Right atrium auricular region (tissue), 2 donors: ENCODE data around the gene RTKN2. TPM values are rescaled to one million over a fixed set of nuclear protein-coding genes. Genes with fewer than 3 reads are reported as not detected.

ENCODE experiments used
- DNase-seq: peaks from one replicate; pipeline ENCODE4 v3.0.0-alpha.2; 2019; ENCODE audit warnings: low spot score
- H3K27ac ChIP-seq, 2 donors: fragments of 200-600 bp; sonication (generic); 1 replicate in 1 of 2; 2 replicates in 1 of 2; pipeline ENCODE4 v1.5.1; 2016 to 2019
- H3K27me3 ChIP-seq, 2 donors: fragments of 200-600 bp; sonication (generic); one replicate each; pipeline versions ENCODE4 v1.5.1 to v1.6.0; 2017 to 2019
- H3K36me3 ChIP-seq: fragments of 200-600 bp; sonication (generic); one replicate; pipeline ENCODE4 v1.5.1; 2016
- H3K4me1 ChIP-seq, 2 donors: fragments of 200-600 bp; sonication (generic); one replicate each; pipeline versions ENCODE4 v1.5.1 to v1.6.0; 2017 to 2019
- H3K4me3 ChIP-seq, 2 donors: fragments of 200-600 bp; sonication (generic); 1 replicate in 1 of 2; 2 replicates in 1 of 2; pipeline ENCODE4 v1.5.1; 2017 to 2019; ENCODE audit warnings: mild to moderate bottlenecking in 1 of 2, moderate library complexity in 1 of 2
- H3K9me3 ChIP-seq, 2 donors: fragments of 200-600 bp; sonication (generic); one replicate each; pipeline ENCODE4 v1.5.1; 2019
- CTCF ChIP-seq, 2 donors: fragments of 200-600 bp; sonication (generic); IDR thresholded peaks; one replicate each; pipeline ENCODE4 v1.5.1; 2019; ENCODE audit warnings: antibody characterized with exemption in 2 of 2
- total RNA-seq, 2 donors: library from RNA; depleted of rRNA; stranded (reverse); fragments of >200 nt; gene quantifications; one replicate each; pipeline ENCODE4 v1.1.0, GENCODE V29; 2016

The RTKN2 gene
- total RNA-seq, 2 donors from 2014 or later = 0.08 to 0.15 TPM

GRCh38 chr10:62231371-62231770 is 37.3 kb downstream of the RTKN2 start:
- Histone ChIP-seq H3K9me3 (no peaks in the 10 kb centered on the region), H3K27me3 (no peaks in the 10 kb centered on the region), H3K36me3 (no peaks in the 10 kb centered on the region), H3K4me3 (no peak overlapping the region), H3K4me1 (no peaks in the 10 kb centered on the region), H3K27ac (peak overlapping the region in 1 of 2 donors; percentile 17)
- no peak for TF ChIP-seq CTCF (IDR thresholded peaks at IDR 0.05)
- DNase-seq = no peak

- Histone ChIP-seq H3K9me3 (no peaks in the 10 kb centered on the region), H3K36me3 (no peaks in the 10 kb centered on the region), H3K27me3 (no peaks in the 10 kb centered on the region), H3K27ac (peak overlapping the region in 1 of 2 donors; percentile 17), H3K4me3 (no peak overlapping the region), H3K4me1 (no peaks in the 10 kb centered on the region)
- DNase-seq = no peak
- no peak for TF ChIP-seq CTCF (IDR thresholded peaks at IDR 0.05)
Measured at GRCh38 chr10:62230344-62231121, 38.1 kb downstream of the RTKN2 start.

GRCh38 chr10:62225362-62225761 is 43.3 kb downstream of the RTKN2 start:
- no peak overlapping the region for H3K27ac ChIP-seq
- DNase-seq = no peak
- H3K4me1 ChIP-seq = no peaks in the 10 kb centered on the region
- no peak for TF ChIP-seq CTCF (IDR thresholded peaks at IDR 0.05)
- H3K36me3 ChIP-seq = no peaks in the 10 kb centered on the region
- H3K4me3 ChIP-seq = no peak overlapping the region
- no peaks in the 10 kb centered on the region for H3K9me3 ChIP-seq
- H3K27me3 ChIP-seq = no peaks in the 10 kb centered on the region

- Histone ChIP-seq H3K4me1 (no peaks in the 10 kb centered on the region), H3K27ac (no peak overlapping the region), H3K27me3 (no peaks in the 10 kb centered on the region), H3K36me3 (no peaks in the 10 kb centered on the region), H3K9me3 (no peaks in the 10 kb centered on the region), H3K4me3 (no peak overlapping the region)
- no peak for DNase-seq
- no peak for TF ChIP-seq CTCF (IDR thresholded peaks at IDR 0.05)
Measured at GRCh38 chr10:62224606-62225005, 44.0 kb downstream of the RTKN2 start.

- Histone ChIP-seq H3K36me3 (no peaks in the 10 kb centered on the region), H3K27ac (no peak overlapping the region), H3K27me3 (peaks cover 0 to 4% of the 10 kb centered on the region in 2 donors), H3K4me1 (no peaks in the 10 kb centered on the region), H3K4me3 (no peak overlapping the region), H3K9me3 (no peaks in the 10 kb centered on the region)
- TF ChIP-seq CTCF (IDR thresholded peaks at IDR 0.05) = no peak
- no peak for DNase-seq
Measured at GRCh38 chr10:62217683-62218082, 51.0 kb downstream of the RTKN2 start.
